HTR-8/SVneo (cell line): ENCODE results near the gene APLNR.
A peak's percentile ranks its signal among the peaks of the same experiment; 100 is the strongest.
"Not testable (repeated sequence)": the region's sequence is repeated elsewhere in the genome, so short reads cannot be mapped to it uniquely, and the experiment has no call there.

Experiments
- DNase-seq: peaks from one replicate; pipeline ENCODE4 v3.0.0; 2011; ENCODE audit warnings: low spot score, mixed read lengths; ENCODE audit not compliant: insufficient read length
- FAIRE-seq: peaks from 2 replicates; lab custom pipeline; 2011; peaks lifted over from hg19 to GRCh38; lab: Jason Lieb, UNC

APLNR gene

DNA sequence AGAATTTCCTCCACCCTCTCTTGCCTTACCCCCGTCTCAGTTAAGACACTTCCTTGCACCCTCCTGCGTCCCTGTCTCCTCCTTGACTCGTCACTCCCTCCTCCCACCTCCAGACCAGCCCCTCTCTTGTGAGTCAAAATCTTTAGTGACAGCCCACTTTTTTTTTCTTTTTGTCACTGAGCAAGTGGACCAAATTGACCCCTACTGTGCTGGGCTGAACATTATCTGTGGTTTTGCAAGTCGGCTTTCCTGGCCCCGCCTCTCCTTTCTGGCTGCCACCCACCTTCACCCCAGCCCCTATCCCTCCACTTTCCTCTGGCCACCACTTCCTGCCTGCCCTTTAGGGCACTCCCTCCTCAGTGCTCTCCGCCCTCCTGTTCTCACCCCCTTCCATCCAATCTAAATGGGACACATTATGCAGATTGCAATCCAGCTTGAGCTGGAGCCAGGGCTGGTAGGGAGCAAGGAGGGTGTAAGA is at the start of gene APLNR:
TSS of gene APLNR (minus strand) at position 47 of the 478 bp plus-strand sequence. CDS start 246 bp downstream, outside the sequence.
- FAIRE-seq (no peak), DNase-seq (no peak)

DNA sequence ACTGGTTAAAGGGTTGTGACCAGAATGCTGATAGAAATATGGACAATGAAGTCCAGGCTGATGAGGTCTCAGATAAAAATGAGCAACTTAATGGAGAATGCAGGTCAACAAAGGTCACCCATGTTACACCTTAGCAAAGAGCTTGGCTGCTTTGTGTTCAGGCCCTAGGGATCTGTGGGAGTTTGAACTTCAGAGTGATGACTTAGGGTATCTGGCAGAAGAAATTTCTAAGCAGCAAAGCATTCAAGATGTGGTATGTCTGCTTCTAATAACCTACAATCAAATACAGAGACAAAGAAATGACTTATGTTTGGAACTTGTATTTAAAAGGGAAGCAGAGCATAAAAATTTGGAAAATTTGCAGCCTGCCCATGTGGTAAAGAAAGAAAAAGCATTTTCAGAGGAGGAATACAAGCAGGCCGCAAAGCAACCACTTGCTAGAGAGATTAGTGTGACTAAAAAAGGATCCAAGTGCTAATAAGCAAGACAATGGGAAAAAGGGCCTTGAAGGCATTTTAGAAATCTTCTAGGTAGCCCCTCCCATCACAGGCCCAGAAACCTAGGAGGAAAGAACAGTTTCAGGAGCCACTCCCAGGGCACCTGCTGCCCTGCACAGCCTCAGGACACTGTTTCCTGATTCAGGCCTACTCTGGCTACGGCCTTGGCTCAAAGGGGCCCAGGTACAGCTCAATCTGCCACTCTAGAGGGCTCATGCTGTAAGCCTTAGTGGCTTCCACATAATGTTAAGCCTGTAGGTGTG is 46.4 kb upstream of the APLNR start:
- DNase-seq (no peak), FAIRE-seq (no peak)

DNA sequence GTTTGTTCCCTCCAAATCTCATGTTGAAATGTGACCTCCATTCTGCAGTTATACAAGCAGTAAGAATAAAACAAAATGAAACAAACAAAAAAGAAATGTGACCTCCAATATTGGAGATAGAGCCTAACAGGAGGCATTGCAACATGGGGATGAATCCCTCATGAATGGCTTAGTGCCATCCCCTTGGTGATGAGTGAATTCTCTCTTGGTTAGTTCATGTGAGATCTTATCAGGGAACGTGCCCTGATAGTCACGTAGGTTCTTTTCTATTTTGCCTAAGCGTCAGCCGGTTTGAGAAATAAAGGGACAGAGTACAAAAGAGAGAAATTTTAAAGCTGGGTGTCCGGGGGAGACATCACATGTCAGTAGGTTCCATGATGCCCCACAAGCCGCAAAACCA is 44.5 kb upstream of the APLNR start:
- FAIRE-seq, DNase-seq: not testable (repeated sequence)

DNA sequence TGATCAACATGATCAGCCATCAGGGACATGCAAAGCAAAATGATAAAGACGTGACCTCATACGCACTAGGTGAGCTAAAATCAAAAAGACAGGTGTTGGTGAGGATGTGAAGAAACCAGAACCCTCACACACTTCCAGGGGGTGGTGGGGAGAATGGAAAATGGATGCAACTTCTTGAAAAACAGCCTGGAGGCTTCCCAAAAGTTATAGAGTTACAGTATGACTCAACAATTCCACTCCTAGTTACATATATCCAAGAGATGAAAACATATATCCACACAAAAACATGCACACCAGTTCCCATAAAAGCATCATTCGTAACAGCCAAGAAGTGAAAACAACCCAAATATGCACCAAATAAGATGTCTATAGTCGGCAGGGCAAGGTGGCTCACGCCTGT is 42.1 kb upstream of the APLNR start:
- no peak for DNase-seq
- no peak for FAIRE-seq

DNA sequence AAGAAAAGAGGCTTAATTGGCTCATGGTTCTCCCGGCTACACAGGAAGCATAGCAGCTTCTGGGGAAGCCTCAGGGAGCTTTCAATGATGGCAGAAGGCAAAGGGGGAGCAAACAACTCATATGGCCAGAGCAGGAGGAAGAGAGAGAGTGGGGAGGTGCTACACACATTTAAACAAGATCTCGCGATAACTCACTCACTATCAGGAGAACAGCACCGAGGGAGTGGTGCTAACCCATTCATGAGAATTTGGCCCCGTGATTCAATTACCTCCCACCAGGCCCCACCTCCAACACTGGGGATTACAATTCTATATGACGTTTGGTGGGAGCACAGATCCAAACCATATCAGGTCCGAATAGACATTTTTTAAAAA is 41.7 kb upstream of the APLNR start:
- DNase-seq (no peak), FAIRE-seq (no peak)

DNA sequence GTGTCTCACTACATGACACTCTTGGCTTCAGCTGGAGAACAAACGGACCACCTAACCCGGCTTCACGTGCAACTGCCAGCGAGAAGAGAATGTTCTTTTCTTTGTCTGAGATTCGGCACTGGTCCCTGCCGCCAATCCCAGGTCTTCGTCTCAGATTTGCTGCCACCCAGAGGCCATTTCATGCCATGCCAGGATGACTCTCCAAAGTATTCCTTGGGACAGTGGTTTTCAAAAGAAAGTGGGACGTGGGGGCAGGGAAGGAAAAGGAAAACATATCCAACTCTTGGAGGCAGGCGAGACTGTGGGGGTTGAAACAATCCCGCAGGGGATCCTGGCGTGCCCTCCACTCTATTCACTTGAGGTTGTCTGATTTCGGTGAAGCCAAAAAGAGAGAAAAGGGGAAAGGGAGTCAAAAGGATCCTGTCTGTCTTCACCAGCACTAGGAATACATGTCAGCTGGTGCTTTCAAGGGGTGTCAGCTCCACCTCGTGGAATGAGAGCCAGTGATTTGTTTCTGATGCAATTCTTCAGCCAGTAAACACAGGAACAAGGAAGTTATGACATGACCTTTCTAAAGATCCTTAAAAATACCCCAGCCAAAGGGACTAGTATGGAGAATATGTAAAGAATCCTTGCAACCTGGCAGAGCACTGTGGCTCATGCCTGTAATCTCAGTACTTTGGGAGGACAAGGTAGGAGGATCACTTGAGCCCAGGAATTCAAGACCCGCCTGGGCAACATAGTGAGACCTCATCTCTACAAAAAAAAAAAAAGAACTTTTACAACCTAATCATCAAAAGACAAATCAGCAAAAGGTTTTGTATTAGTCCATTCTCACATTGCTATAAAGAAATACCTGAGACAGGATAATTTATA is 41.0 kb upstream of the APLNR start:
- DNase-seq (peak; percentile 71), FAIRE-seq (peak; percentile 20)

DNA sequence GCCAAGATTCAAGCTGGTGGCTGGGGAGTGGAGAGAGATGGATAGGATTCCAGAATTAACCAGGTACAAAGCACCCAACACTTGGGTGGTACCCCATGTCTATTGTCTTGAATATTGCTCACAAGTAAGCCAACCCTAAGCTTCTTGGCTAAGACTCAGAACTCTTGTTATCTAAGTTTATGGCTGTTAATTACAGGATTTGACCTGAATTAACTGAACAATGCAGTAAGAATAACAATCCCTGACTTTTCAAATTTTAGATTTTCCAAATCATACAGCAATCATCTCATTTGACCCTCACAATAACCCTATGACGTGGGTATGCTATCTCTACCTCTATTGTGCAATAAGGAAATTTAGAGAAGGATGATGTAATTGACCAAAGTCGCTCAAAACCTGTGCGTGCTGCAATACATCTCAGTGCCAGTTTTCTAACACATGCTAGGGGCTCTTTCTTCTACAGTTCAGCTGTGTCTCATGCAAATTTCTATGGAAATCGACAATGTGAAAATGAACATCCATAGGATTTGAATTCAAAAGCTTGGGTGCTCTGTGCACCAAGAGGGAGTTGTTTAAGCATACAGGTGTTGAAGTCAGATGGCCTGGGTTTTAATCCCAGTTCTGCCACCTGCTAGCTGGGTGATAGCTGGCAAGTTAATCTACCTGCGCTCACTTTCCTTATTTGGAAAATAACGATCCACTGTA is 40.1 kb upstream of the APLNR start:
- FAIRE-seq (no peak), DNase-seq (no peak)

DNA sequence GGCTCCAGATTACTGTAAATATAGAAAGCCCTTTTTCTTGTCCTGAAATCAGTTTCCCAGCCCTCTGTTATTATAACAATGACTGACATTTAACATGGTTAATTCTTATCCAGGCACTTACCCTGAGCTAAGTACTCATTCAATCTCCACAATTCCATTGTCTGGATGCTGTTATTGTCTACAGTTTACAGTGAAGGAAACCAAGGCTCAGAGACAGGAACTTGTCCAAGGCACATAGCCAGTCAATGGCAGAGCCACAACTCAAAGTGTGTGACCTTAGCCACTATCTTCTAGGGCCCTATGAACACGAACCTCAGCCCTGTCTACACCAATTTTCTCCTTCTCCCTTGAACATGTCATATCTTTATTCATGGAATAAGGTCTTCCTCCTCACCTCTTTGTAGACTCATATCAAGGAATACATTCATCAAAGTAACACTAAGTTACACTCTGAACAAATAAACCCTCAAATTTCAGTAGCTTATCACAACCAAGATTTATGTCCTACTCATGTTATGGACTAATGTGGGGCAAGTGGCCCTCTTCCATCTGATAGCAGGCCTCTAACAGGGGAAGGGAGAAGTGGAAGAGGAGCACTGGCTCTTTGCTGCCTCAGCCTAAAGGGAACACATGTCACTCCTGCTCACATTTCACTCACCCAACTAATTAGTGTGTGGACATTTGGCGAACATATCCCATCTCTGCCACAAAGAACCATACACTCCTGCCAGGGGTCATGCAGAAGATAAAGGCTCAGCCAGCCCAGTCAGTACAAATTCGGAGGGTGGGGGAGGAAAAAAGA is 39.3 kb upstream of the APLNR start:
- no peak for DNase-seq
- no peak for FAIRE-seq

DNA sequence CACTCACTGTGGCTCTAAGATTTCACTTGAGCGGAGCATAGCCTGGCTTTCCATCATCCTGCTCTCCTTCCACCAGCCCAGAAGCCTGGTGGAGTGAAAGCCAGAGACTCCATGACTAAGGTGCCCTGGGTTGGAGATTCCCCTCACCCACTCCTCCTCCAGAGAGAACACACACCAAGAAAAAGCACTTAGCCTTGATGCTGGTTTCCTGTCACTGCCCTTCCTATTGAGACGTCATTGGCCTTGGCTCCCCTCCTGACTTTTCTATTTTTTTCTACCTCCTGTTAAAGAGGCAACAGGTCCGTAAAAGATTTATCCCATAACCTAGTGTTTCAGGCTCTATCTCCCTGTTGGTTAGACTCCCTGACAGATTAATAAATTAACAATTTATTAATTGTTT is 38.5 kb upstream of the APLNR start:
- FAIRE-seq (no peak), DNase-seq (no peak)

DNA sequence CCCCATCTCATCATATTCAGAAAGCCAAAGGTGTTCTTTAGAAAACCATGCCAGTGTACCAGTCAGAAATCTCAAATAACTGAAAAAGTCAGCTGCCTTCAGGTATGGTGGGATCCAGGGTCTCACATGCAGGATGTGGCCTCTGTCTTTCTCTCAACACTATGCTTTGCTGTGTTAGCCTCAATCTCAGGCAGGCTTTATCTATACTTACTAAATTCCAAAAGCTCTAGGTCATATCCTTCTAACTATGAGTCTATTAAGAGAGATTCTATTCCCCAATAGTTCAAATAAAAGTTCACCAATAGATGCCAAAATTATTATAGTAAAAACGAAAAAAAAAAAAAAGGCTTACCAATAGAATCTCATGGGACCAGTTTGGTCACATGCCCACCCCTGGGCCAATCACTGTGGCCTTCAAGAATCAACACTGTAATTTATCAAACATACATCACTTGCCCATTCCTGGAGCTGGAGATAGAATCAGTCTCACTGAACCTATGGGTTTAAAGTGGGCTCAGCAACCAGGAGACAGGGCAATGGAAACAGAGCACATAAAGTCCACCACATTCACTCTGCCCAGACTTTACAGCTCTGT is 38.0 kb upstream of the APLNR start:
- FAIRE-seq (no peak), DNase-seq (no peak)

DNA sequence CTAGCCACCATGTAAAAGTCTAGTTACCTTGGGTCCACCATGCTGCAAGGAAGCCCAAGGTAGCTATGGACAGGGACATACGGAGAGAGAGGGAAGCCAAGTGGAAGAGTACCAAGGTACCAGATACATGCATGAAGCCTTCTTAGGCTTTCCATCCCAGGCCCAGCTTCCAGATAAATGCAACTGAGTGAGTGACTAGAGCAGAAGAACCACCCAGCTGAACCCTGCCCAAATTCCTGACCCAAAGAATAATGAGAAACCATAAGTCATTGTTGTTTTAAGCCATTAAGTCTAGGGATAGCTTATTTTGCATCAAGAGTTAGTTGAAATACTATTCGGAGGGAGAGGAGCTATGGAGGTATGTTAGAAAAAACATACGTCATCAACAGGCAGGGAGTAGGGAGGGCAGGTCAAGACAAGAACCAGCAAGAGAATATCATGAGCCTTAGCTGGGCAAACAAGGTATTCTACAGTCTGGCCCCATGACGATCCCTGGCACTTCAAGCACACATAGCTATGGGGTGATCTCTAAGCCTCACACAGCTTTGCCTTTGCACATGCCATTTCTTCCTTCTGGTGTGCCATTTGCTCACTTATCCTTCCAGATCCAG is 36.5 kb upstream of the APLNR start:
- FAIRE-seq (no peak), DNase-seq (no peak)

DNA sequence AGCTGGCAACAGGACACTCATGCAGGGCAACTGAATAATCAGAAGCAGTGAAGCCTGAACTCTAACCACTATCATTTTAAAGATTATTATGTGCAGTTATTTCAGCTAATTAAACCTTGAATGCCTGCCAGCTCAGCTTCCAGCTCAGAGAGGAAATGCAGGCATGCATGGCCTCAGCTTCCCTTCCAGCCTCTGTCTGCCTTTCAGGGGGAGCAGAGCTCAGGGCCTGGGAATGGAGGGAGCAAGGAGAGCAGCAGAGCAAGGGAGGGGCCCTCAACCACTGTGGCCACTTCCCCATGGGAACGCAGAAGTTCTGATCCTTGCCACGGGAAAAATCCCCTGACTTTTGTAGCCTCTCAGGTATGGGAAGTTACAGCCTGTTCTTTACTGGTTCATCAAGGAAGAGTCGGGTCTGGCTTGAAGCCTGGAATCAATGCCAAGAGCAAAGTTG is 32.5 kb upstream of the APLNR start:
- DNase-seq = no peak
- FAIRE-seq = no peak

DNA sequence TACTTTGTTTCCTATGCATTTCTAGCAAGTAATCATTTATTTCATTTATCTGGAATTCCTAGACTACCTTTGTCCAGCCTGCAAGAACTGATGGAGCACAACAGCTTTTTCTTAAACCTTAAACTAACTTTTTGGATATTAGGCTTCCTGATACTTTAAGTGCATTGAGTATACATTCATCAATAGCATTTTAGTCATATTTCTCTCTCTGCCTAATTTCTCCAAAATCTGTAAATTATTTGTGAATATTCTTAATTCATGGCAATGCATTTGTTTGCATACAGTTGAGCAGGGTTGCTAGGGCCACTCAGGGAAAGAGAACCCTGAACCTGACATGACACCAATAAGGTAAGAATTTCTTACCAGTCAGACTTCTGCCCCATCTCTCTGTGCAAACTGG is 29.1 kb upstream of the APLNR start:
- no peak for FAIRE-seq
- no peak for DNase-seq

DNA sequence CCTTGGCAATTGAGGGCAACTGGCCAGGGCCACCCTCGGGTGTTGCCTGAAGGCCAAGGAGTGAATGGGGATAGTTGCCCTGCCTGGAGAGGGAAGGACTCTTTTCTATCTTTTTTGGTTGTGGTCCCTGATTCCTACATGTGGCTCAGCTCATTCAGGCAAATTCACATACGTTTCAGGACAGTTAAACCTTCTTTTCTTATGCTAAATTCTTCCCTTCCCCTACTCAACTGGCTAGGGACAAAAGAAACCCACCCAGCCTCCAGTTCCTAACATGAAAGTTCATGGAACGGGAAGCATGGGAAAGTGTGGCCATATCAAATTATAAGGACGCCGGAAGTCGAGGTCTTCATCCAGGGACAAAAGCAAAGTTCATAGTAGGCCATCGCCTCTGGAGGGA is 26.3 kb upstream of the APLNR start:
- no peak for FAIRE-seq
- DNase-seq = no peak

DNA sequence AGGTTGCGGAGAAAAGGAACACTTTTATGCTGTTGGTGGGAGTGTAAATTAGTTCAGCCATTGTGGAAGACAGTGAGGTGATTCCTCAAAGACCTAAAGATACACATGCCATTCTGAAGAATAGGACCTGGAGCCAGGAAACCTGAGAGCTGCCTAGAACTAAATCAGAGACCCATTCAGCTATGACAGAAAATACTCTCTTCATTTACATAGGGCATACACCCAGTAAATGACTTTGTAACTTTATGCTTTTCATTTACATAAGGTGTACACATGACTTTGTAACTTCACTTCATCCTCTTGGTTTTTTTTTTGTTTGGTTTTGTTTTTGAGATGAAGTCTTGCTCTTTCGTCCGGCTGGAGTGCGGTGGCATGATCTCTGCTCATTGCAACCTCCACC is 25.1 kb upstream of the APLNR start:
- DNase-seq = no peak

DNA sequence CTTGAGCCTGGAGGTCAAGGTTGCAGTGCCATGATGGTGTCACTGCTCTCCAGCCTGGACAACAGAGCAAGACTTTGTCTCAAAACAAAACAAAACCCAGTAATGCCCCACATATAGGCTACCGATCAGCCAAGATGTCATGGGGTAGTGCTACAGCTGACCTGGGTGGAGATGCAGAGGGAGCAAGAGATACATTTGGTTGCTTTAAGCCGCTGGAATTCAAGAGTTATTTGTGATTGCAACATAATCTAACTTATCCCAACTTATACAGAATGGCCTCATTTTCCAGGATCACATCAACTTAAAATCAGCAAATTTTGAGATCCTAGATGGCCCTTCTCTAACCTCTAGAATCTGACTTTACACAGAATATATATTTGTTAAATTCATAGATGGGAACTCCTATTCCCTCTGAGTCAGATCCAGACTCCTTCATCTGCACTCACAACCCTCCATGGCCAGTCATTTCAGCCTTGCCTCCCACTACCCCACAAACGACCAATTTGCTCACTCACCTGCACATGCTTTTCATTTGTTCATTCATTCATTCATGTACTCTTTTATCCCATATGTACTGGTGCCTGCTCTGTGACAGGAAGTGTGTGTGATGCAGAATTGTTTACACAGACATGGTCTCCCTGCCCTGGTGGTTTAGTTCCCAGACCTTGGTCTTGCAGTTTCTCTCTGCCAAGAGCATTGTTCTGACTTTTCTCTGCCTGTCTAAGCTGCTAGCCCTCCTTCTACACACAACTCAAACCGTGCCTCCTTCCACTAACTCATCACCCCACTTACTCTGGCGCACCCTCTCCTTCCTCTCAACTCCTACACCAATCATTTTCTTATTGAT is 24.1 kb upstream of the APLNR start:
- FAIRE-seq = no peak

More for the DNA sequence above, 25.1 kb upstream of the APLNR start:
- FAIRE-seq = no peak

DNA sequence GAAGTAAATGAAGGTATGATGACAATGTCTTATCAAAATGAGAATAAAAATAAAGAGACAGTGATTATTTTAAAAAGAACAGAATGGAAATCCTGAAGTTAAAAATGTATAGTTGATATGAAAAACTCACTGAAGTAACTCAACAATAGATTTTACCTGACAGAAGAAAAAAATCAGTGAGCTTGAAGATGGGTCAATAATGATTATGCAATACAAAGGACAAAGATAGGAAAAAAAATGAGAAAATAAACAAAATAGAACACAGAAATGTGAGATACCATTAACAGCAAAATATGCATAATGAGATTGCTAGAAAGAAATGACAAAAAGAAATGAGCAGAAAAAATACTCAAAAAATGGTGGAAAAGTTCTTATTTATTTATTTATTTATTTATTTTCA is 19.1 kb upstream of the APLNR start:
- no peak for FAIRE-seq
- no peak for DNase-seq

More for the DNA sequence above, 24.1 kb upstream of the APLNR start:
- no peak for DNase-seq

DNA sequence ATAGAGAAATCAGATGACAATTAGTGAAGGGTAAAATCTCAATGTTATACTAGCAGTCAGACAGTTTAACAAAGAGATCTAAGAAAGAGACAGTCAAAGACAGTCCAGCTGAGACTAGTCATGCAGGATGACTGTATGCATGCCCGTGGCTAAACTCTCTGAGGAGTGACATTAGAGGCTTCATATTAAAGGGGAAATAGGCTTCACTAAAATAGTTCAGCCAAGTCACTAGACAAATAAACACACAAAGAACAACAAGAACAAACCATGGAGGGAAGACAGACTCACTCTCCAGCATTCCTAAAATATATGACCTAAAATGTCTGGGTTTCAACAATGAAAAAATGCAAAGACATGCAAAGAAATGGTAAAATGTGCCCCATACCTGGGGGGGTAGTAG is 18.6 kb upstream of the APLNR start:
- DNase-seq (no peak), FAIRE-seq (no peak)
